Left colon (tissue), 2 donors: ENCODE results near the gene WDR62. TPM values are rescaled to one million over a fixed set of nuclear protein-coding genes. Genes with fewer than 3 reads are reported as not detected.

ENCODE experiments used
- ATAC-seq: fragments of 200-7000 bp; cut with Tn5 transposase; one replicate; pipeline ENCODE4 v1.9.1; 2020; ENCODE audit warnings: mild to moderate bottlenecking, moderate library complexity
- DNase-seq, 2 donors: peaks; one replicate each; pipeline ENCODE4 v3.0.0-alpha.2; 2020
- intact Hi-C, 2 donors: fragments of 100-400 bp; cut with DNase I in 1 of 2; cut with micrococcal nuclease in 1 of 2; formaldehyde crosslinking; loops; one replicate each; pipeline versions ENCODE4 v1.11.2 to v1.14.0; 2022; cut with DNase I, micrococcal nuclease
- long read RNA-seq: library from polyadenylated mRNA; unstranded; transcript quantifications from one replicate; pipeline ENCODE4 v2.0.0, GENCODE V29; 2021
- total RNA-seq, 2 donors: library from RNA; stranded (reverse); fragmentation: NEBNext Ultra II Directional; extraction: Animal tissue kit (Norgen Biotek cat#: 25700); gene quantifications; one replicate each; pipeline ENCODE4 v1.2.1, GENCODE V29; 2021
- donor health status: DM: no; HTN: no; CAD: no.
- donor health status: DM: yes; HTN: yes; CAD: no.

WDR62 gene
- 1 to 10 TPM in 1 of 2 donors, under 1 TPM in 1; 0.84 to 4.5 TPM for total RNA-seq
- long read RNA-seq, partial matches to known transcripts, result 3 of 6 reads
- long read RNA-seq, other reads (novel, unspliced or antisense), result 1 of 6 reads

- peak; percentile 91 to 95 for DNase-seq
- intact Hi-C loops, result no loop called here
Measured at GRCh38 chr19:36054733-36055686, at the start of gene WDR62. WDR62 (plus strand) TSS chr19:36054897; CDS start chr19:36054972, 75 bp downstream.

GRCh38 chr19:36006955-36007354, 47.7 kb upstream of the WDR62 start:
- ATAC-seq, result no peak
- DNase-seq, result no peak
- intact Hi-C loops, result no loop called here

More at GRCh38 chr19:36054733-36055686, at the start of gene WDR62:
- ATAC-seq, result peak; percentile 80

GRCh38 chr19:36008336-36008978, 46.2 kb upstream of the WDR62 start, which contains the start of gene SYNE4:
SYNE4 (minus strand) TSS chr19:36008813; CDS start chr19:36008681, 132 bp downstream.
- ATAC-seq, result peak; percentile 91

GRCh38 chr19:36009220-36009619, 45.5 kb upstream of the WDR62 start:
- ATAC-seq (peak; percentile 69), DNase-seq (peak; percentile 74 to 77)
- intact Hi-C loops, result no loop called here

More at GRCh38 chr19:36008336-36008978, 46.2 kb upstream of the WDR62 start, which contains the start of gene SYNE4:
- DNase-seq, result peak; percentile 77 to 87
- intact Hi-C loops, result no loop called here

GRCh38 chr19:36009633-36010379, 44.9 kb upstream of the WDR62 start:
- no peak for ATAC-seq
- intact Hi-C loops, result no loop called here
- DNase-seq, result no peak

- ATAC-seq (no peak), DNase-seq (no peak)
- intact Hi-C loops, result no loop called here
Measured at GRCh38 chr19:36010402-36010801, 44.3 kb upstream of the WDR62 start.

GRCh38 chr19:36013280-36014011, 41.3 kb upstream of the WDR62 start:
- DNase-seq (peak in 1 of 2 donors; percentile 41), ATAC-seq (no peak)
- intact Hi-C loops, result no loop called here

- intact Hi-C loops, result no loop called here
- peak; percentile 100 for DNase-seq
- ATAC-seq, result peak; percentile 96
Measured at GRCh38 chr19:36014012-36014924, 40.4 kb upstream of the WDR62 start, which contains the start of gene ALKBH6. ALKBH6 (minus strand) TSS chr19:36014213; CDS start chr19:36013397, 816 bp downstream.

- intact Hi-C loops, result no loop called here
- ATAC-seq (no peak), DNase-seq (no peak)
Measured at GRCh38 chr19:36019061-36019670, 35.5 kb upstream of the WDR62 start.

- ATAC-seq (no peak), DNase-seq (no peak)
- intact Hi-C loops, result no loop called here
Measured at GRCh38 chr19:36023432-36023831, 31.3 kb upstream of the WDR62 start.

- no peak for ATAC-seq
- no peak for DNase-seq
- intact Hi-C loops, result no loop called here
Measured at GRCh38 chr19:36025541-36025940, 29.2 kb upstream of the WDR62 start.

GRCh38 chr19:36026091-36026876, 28.4 kb upstream of the WDR62 start:
- intact Hi-C loops, result no loop called here
- ATAC-seq, result no peak
- DNase-seq, result no peak

- intact Hi-C loops, result no loop called here
- DNase-seq, result no peak
- ATAC-seq, result no peak
Measured at GRCh38 chr19:36027696-36028095, 27.0 kb upstream of the WDR62 start.

GRCh38 chr19:36028313-36029041, 26.2 kb upstream of the WDR62 start:
- DNase-seq, result no peak
- no peak for ATAC-seq
- intact Hi-C loops, result no loop called here
